ENCODE data around the gene ZNF138.

DNA sequence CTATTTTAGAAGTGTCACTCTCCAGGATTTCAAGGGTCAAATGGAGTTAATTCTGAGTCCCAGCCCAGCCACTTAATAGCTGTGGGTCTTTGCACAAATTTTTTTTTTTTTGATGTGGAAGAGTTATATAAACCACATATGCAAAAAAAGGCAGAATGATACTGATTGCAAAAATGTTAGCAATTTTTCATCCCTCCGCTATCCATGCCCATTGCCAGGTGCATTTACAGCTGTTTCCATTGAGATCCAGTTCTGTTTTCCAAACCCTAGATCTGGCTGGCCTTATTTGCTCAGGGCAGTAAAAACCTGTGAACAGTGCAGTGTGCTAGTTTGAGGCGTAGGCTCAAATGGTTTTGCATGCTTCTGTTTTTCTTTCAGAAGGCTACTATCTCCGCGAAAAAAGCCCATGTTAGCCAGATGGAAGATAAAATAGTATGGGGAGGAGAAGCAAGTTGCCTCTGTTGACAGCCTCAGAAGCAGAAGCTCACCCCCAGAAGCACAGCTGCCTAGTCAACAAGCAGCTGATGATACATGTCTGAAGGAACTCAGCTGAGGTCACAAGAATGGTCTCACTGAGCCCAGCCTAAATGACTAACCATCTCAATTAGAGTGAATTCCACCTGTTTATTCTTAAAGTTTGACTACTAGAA lies 997 bp upstream of the ZNF138 start:
- TF ChIP-seq, protein P1, sequence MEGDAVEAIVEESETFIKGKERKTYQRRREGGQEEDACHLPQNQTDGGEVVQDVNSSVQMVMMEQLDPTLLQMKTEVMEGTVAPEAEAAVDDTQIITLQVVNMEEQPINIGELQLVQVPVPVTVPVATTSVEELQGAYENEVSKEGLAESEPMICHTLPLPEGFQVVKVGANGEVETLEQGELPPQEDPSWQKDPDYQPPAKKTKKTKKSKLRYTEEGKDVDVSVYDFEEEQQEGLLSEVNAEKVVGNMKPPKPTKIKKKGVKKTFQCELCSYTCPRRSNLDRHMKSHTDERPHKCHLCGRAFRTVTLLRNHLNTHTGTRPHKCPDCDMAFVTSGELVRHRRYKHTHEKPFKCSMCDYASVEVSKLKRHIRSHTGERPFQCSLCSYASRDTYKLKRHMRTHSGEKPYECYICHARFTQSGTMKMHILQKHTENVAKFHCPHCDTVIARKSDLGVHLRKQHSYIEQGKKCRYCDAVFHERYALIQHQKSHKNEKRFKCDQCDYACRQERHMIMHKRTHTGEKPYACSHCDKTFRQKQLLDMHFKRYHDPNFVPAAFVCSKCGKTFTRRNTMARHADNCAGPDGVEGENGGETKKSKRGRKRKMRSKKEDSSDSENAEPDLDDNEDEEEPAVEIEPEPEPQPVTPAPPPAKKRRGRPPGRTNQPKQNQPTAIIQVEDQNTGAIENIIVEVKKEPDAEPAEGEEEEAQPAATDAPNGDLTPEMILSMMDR (IDR thresholded peaks at IDR 0.05; ENCODE audit: low read depth, low read length) = no peak
- TF ChIP-seq EZH2phosphoT487 (IDR thresholded peaks at IDR 0.05; ENCODE audit: low read depth) = no peak
